ENCODE results near the gene SCYL3.

The SCYL3 gene

DNA sequence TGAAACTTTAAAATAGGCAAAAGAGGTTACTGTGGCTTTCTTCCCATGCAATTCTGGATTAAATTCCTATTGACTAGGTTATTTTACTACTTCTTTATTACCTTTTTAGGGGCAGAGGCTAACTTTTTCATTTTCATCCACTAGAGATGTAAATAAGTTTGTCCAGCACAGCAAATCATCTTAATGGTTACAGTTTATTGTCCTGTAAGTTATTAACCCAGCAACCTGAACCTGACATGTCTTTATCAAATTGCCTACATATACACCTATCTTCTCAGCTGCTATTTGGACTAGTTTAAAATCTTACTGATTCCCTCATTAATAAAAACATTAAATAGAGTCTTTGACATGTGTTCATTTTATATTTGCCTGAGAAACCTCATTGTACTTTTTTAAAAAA, 6.9 kb upstream of the SCYL3 start:
- no peak for TF ChIP-seq CTCF (conservative IDR thresholded peaks at IDR 0.05; ENCODE audit: low read length)
- no peak overlapping the region for H3K4me3 ChIP-seq (ENCODE audit: low read length)
- DNase-seq (ENCODE audit: low read depth): no peak

DNA sequence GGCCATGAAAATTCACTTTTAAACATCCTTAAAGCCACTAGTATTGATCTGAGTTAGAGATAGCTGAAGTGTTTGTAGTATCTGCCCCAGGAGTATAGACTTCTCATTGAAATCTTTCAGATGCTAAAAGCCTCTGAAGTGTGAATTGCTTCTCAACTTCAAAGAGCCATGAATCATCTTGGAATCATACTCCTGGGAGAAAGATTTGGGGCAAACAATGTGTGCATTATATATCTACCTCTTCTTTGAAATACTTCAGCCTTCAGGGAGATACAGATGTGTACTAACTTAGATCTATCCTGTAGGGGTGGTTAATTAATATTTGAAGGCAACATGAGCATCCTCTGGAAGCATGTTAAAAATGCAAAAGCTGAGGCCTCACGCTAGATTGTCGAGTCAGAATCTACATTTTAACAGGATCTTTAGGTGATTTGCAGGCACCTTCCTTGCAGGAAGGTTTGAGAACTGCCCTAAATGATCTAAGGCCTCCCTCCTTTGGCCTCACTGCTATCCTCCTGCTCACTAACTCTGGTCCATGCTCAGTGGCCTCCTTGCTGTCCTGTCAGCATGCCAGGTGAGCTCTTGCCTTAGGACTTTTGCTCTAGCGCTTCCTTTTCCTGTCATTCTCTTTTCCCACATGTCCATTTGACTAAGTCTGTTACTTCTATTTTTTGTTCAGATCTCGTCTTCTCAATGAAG, 6.0 kb upstream of the SCYL3 start:
- H3K4me3 ChIP-seq (ENCODE audit: low read length): no peak overlapping the region
- DNase-seq (ENCODE audit: low read depth): no peak
- TF ChIP-seq CTCF (conservative IDR thresholded peaks at IDR 0.05; ENCODE audit: low read length): no peak

GRCh38 chr1:169896013-169896412, 2.3 kb upstream of the SCYL3 start:
- no peak for DNase-seq (ENCODE audit: low read depth)
- no peak for TF ChIP-seq CTCF (conservative IDR thresholded peaks at IDR 0.05; ENCODE audit: low read length)
- H3K4me3 ChIP-seq (ENCODE audit: low read length): no peak overlapping the region

DNA sequence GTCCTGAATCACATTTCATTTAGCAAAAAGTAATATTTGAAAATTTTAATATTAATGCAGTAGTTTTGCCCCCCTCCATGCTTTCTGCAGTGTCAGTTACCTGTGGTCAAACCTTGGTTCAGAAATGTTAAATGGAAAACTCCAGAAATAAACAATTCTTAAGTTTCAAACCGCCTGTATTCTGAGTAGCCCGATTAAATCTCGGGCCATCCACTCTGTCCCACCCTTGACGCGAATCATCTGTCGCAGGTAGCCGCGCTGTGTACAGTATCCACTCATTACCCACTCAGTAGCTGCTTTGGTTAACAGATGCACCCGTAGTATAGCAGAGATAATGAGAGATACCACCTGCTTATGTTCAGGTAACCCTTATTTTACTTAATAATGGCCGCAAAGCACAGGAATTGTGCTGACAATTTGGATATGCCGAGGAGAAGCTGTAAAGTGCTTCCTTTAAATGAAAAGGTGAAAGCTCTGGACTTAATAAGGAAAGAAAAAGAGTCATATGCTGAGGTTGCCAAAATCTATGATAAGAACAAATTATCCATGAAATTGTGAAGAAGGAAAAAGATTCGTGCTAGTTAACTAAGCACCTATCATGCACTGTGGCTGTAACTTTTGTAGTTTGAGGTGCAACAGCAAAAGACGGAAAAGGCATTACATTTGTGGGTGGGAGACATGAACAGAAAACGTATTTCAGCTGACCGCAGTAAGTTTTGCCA, 889 bp upstream of the SCYL3 start:
- TF ChIP-seq CTCF (conservative IDR thresholded peaks at IDR 0.05; ENCODE audit: low read length): no peak

GRCh38 chr1:169892927-169893644, 610 bp downstream of the SCYL3 start:
- peak overlapping the region; percentile 85 for H3K4me3 ChIP-seq (ENCODE audit: low read length)
- peak; percentile 20 for DNase-seq (ENCODE audit: low read depth)

More for the DNA sequence above, 889 bp upstream of the SCYL3 start:
- H3K4me3 ChIP-seq (ENCODE audit: low read length): peak overlapping the region; percentile 85
- DNase-seq (ENCODE audit: low read depth): no peak

DNA sequence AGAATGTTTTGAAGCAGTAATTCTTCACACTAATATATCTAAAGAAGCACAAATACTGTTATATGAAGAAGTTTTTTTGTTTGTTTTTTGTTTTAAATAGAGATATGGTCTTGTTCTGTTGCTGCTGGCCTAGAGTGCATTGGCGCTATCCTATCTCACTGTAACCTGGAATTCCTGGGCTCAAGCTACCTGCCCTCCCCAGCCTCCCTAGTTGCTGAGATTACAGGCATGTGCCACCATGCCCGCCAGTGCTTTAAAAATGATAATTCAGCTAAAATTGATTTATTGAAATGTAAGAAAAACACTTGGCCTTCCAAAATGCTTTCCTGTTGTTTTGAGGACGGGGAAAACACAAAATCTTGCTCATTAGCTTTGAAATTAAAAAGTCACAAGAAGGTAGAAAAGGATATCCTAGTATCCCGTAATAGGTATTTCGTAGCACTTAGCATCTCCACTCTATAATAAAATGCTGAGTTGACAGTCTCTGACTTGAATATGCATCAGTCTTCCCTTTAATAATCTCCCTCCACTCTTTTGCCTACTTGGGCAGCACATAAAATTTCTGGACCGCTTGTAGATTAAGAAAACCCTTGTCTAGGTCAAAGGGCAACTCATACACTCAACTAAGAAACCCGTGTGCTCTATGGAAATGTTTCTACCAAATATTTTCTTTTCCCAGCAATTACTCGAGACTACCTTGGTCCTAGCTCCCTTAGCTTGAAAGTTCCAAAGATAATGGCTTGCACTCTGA, 1.3 kb downstream of the SCYL3 start:
- no peak for DNase-seq (ENCODE audit: low read depth)
- TF ChIP-seq CTCF (conservative IDR thresholded peaks at IDR 0.05; ENCODE audit: low read length): no peak
- peak overlapping the region; percentile 85 for H3K4me3 ChIP-seq (ENCODE audit: low read length)

More at GRCh38 chr1:169892927-169893644, 610 bp downstream of the SCYL3 start:
- TF ChIP-seq CTCF (conservative IDR thresholded peaks at IDR 0.05; ENCODE audit: low read length): no peak

Data from AG10803 (cell line).